ENCODE measurements around the gene ANKLE2.

DNA sequence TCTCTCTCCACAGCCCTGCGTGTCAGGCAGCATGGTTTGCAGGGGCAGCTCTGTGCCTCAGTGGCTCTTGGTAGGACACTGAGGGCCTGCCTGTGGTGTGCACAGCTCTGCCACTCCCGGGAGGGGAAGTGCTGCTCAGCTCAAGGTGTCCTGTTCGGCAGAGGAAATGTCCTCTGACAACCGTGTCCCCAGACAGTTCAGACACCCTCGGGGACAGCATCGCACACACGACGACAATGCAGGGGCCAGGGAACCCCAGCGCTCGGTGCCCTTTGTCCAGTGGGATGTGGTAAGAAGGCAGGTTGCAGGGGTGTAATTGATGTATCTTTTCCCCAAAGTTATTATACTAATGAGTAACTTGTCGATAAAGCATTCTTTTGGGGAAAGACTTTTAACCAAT lies 14.2 kb downstream of the ANKLE2 start:
- TF ChIP-seq, protein P1, sequence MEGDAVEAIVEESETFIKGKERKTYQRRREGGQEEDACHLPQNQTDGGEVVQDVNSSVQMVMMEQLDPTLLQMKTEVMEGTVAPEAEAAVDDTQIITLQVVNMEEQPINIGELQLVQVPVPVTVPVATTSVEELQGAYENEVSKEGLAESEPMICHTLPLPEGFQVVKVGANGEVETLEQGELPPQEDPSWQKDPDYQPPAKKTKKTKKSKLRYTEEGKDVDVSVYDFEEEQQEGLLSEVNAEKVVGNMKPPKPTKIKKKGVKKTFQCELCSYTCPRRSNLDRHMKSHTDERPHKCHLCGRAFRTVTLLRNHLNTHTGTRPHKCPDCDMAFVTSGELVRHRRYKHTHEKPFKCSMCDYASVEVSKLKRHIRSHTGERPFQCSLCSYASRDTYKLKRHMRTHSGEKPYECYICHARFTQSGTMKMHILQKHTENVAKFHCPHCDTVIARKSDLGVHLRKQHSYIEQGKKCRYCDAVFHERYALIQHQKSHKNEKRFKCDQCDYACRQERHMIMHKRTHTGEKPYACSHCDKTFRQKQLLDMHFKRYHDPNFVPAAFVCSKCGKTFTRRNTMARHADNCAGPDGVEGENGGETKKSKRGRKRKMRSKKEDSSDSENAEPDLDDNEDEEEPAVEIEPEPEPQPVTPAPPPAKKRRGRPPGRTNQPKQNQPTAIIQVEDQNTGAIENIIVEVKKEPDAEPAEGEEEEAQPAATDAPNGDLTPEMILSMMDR (IDR thresholded peaks at IDR 0.05): no peak
- TF ChIP-seq SIN3A (IDR thresholded peaks at IDR 0.05; ENCODE audit: borderline replicate concordance, low read depth, low read length) (no peak), EP300 (IDR thresholded peaks at IDR 0.05; ENCODE audit: borderline replicate concordance in 1 of 2, low read depth in 1 of 2, low read length in 1 of 2) (no peak), JUND (IDR thresholded peaks at IDR 0.05) (no peak), MXI1 (IDR thresholded peaks at IDR 0.05; ENCODE audit: low read depth, low read length) (no peak)

Measured in SK-N-SH (cell line).